ENCODE measurements around the gene LGR4. TPM values are rescaled to one million over a fixed set of nuclear protein-coding genes. Genes with fewer than 3 reads are reported as not detected.

Gene LGR4
- polyA plus RNA-seq, 4 donors: 5.9 to 77.6 (median 15.3) TPM

- H3K27me3 ChIP-seq (ENCODE audit: control insufficient read depth in 3 of 3, insufficient read depth in 3 of 3, low read length in 3 of 3): no peaks in the 10 kb centered on the region
- peaks cover 0 to 3% (median 0%) of the 10 kb centered on the region in 3 donors for H3K36me3 ChIP-seq (ENCODE audit: control insufficient read depth in 3 of 3, insufficient read depth in 2 of 3, low read depth in 1 of 3, low read length in 3 of 3)
- H3K4me3 ChIP-seq (ENCODE audit: low read depth in 1 of 3, low read length in 3 of 3): no peak overlapping the region
- H3K9me3 ChIP-seq (ENCODE audit: control insufficient read depth in 2 of 2, insufficient read depth in 1 of 2, low read depth in 1 of 2, low read length in 1 of 2): no peaks in the 10 kb centered on the region
- no peak overlapping the region for H3K27ac ChIP-seq (ENCODE audit: low read depth in 1 of 3, low read length in 2 of 3)
- H3K4me1 ChIP-seq (ENCODE audit: control insufficient read depth in 3 of 3, insufficient read depth in 2 of 3, low read depth in 1 of 3, low read length in 2 of 3): peaks cover 0 to 12% (median 7%) of the 10 kb centered on the region in 3 donors
- 88 to 96% (median 92%) methylated on average over 2 of the region's 2 CpGs for WGBS, 3 donors
- FAIRE-seq (no peak), DNase-seq (no peak)
Observed at GRCh38 chr11:27403195-27403594, 69.4 kb downstream of the LGR4 start.

DNA sequence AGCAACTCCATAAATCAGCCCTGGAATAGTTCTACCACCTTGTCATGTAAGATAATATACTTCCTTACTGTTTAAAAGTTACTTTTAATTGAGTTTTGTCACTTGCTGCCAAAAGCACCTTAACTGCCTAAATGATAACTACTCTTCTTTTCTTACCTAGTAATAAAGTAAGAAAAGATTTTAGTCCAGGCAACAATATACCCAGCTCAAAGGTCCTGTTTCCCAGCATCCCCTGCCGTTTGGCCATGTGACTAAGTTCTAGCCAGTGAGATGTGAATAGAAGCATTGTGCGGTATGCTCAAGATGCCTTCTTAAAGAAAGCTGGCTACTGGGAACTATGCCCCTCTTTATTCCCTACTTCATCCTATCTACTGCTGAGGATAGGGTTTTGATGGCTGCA lies 70.1 kb downstream of the LGR4 start:
- Histone ChIP-seq H3K4me3 (ENCODE audit: low read depth in 1 of 3, low read length in 3 of 3) (no peak overlapping the region), H3K4me1 (ENCODE audit: control insufficient read depth in 3 of 3, insufficient read depth in 2 of 3, low read depth in 1 of 3, low read length in 2 of 3) (peaks cover 2 to 19% (median 7%) of the 10 kb centered on the region in 3 donors), H3K27ac (ENCODE audit: low read depth in 1 of 3, low read length in 2 of 3) (peak overlapping the region in 1 of 3 donors; percentile 13), H3K27me3 (ENCODE audit: control insufficient read depth in 3 of 3, insufficient read depth in 3 of 3, low read length in 3 of 3) (no peaks in the 10 kb centered on the region), H3K36me3 (ENCODE audit: control insufficient read depth in 3 of 3, insufficient read depth in 2 of 3, low read depth in 1 of 3, low read length in 3 of 3) (peaks cover 0 to 3% (median 0%) of the 10 kb centered on the region in 3 donors), H3K9me3 (ENCODE audit: control insufficient read depth in 2 of 2, insufficient read depth in 1 of 2, low read depth in 1 of 2, low read length in 1 of 2) (no peaks in the 10 kb centered on the region)
- DNase-seq (no peak), FAIRE-seq (no peak)
- WGBS, 3 donors: 85 to 91% (median 86%) methylated on average over 2 of the region's 2 CpGs

GRCh38 chr11:27401833-27402316 lies 70.7 kb downstream of the LGR4 start:
- 63 to 79% (median 79%) methylated on average over 5 of the region's 5 CpGs for WGBS, 3 donors

GRCh38 chr11:27401280-27401832 lies 71.2 kb downstream of the LGR4 start:
- Histone ChIP-seq H3K9me3 (ENCODE audit: control insufficient read depth in 2 of 2, insufficient read depth in 1 of 2, low read depth in 1 of 2, low read length in 1 of 2) (no peaks in the 10 kb centered on the region), H3K4me1 (ENCODE audit: control insufficient read depth in 3 of 3, insufficient read depth in 2 of 3, low read depth in 1 of 3, low read length in 2 of 3) (peaks cover 4 to 30% (median 7%) of the 10 kb centered on the region in 3 donors), H3K27me3 (ENCODE audit: control insufficient read depth in 3 of 3, insufficient read depth in 3 of 3, low read length in 3 of 3) (no peaks in the 10 kb centered on the region), H3K36me3 (ENCODE audit: control insufficient read depth in 3 of 3, insufficient read depth in 2 of 3, low read depth in 1 of 3, low read length in 3 of 3) (peaks cover 0 to 3% (median 0%) of the 10 kb centered on the region in 3 donors), H3K4me3 (ENCODE audit: low read depth in 1 of 3, low read length in 3 of 3) (no peak overlapping the region), H3K27ac (ENCODE audit: low read depth in 1 of 3, low read length in 2 of 3) (no peak overlapping the region)
- DNase-seq: peak in 1 of 2 donors; percentile 62
- 77 to 80% (median 79%) methylated on average over 5 of the region's 5 CpGs for WGBS, 3 donors
- no peak for FAIRE-seq

More at GRCh38 chr11:27401833-27402316, 70.7 kb downstream of the LGR4 start:
- DNase-seq: no peak
- H3K9me3 ChIP-seq (ENCODE audit: control insufficient read depth in 2 of 2, insufficient read depth in 1 of 2, low read depth in 1 of 2, low read length in 1 of 2): no peaks in the 10 kb centered on the region
- no peak overlapping the region for H3K4me3 ChIP-seq (ENCODE audit: low read depth in 1 of 3, low read length in 3 of 3)
- no peak for FAIRE-seq
- peaks cover 0 to 3% (median 0%) of the 10 kb centered on the region in 3 donors for H3K36me3 ChIP-seq (ENCODE audit: control insufficient read depth in 3 of 3, insufficient read depth in 2 of 3, low read depth in 1 of 3, low read length in 3 of 3)
- peak overlapping the region in 1 of 3 donors; percentile 13 for H3K27ac ChIP-seq (ENCODE audit: low read depth in 1 of 3, low read length in 2 of 3)
- no peaks in the 10 kb centered on the region for H3K27me3 ChIP-seq (ENCODE audit: control insufficient read depth in 3 of 3, insufficient read depth in 3 of 3, low read length in 3 of 3)
- H3K4me1 ChIP-seq (ENCODE audit: control insufficient read depth in 3 of 3, insufficient read depth in 2 of 3, low read depth in 1 of 3, low read length in 2 of 3): peaks cover 2 to 25% (median 7%) of the 10 kb centered on the region in 3 donors

- Histone ChIP-seq H3K4me3 (ENCODE audit: low read depth in 1 of 3, low read length in 3 of 3) (no peak overlapping the region), H3K27ac (ENCODE audit: low read depth in 1 of 3, low read length in 2 of 3) (no peak overlapping the region), H3K9me3 (ENCODE audit: control insufficient read depth in 2 of 2, insufficient read depth in 1 of 2, low read depth in 1 of 2, low read length in 1 of 2) (no peaks in the 10 kb centered on the region), H3K4me1 (ENCODE audit: control insufficient read depth in 3 of 3, insufficient read depth in 2 of 3, low read depth in 1 of 3, low read length in 2 of 3) (peaks cover 4 to 50% (median 15%) of the 10 kb centered on the region in 3 donors), H3K27me3 (ENCODE audit: control insufficient read depth in 3 of 3, insufficient read depth in 3 of 3, low read length in 3 of 3) (no peaks in the 10 kb centered on the region), H3K36me3 (ENCODE audit: control insufficient read depth in 3 of 3, insufficient read depth in 2 of 3, low read depth in 1 of 3, low read length in 3 of 3) (peaks cover 0 to 3% (median 0%) of the 10 kb centered on the region in 3 donors)
- 67 to 91% (median 90%) methylated on average over 3 of the region's 3 CpGs for WGBS, 3 donors
- FAIRE-seq: no peak
- DNase-seq: no peak
Observed at GRCh38 chr11:27398400-27398770, 74.2 kb downstream of the LGR4 start.

DNA sequence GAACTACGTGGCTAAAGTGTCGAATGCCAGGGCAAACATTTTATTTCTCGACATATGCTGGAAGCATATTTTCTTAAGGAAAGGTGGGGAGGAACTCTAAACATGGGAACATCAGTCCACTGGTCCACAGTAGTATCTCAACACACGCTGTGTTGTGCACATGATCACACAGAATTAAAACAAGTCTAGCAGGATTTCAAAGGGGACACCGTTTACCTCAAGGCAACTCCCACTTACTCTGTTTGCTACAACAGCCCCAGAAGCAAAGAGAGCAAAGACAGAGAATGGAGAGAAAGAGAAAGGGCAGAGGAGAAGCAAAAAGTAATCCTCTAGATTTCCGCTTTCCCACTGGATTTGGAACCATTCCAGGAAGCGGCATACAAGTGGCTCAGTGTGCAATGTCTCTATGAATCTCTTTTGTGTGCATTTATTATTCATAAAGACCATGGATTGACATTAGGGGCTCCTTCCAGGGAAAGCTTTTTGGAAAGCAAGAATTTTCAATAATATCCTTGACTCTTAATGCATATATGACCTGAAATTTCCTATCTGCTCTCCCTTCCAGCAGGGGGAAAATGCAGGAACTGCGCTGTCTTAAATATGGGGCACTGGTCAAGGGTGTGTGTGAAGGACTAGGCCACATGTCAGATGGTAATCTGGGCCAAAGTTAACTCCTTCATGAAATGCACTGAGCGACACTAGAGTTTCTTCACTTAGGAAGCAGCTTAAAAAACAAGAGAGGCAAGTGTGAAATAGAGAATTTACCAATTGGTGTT lies 74.8 kb downstream of the LGR4 start:
- WGBS, 3 donors: 51 to 70% (median 64%) methylated on average over 9 of the region's 9 CpGs
- peak overlapping the region in 1 of 3 donors; percentile 77 for H3K27ac ChIP-seq (ENCODE audit: low read depth in 1 of 3, low read length in 2 of 3)
- no peak overlapping the region for H3K4me3 ChIP-seq (ENCODE audit: low read depth in 1 of 3, low read length in 3 of 3)
- no peaks in the 10 kb centered on the region for H3K27me3 ChIP-seq (ENCODE audit: control insufficient read depth in 3 of 3, insufficient read depth in 3 of 3, low read length in 3 of 3)
- peaks cover 4 to 54% (median 13%) of the 10 kb centered on the region in 3 donors for H3K4me1 ChIP-seq (ENCODE audit: control insufficient read depth in 3 of 3, insufficient read depth in 2 of 3, low read depth in 1 of 3, low read length in 2 of 3)
- no peaks in the 10 kb centered on the region for H3K9me3 ChIP-seq (ENCODE audit: control insufficient read depth in 2 of 2, insufficient read depth in 1 of 2, low read depth in 1 of 2, low read length in 1 of 2)
- FAIRE-seq: no peak
- no peaks in the 10 kb centered on the region for H3K36me3 ChIP-seq (ENCODE audit: control insufficient read depth in 3 of 3, insufficient read depth in 2 of 3, low read depth in 1 of 3, low read length in 3 of 3)
- peak; percentile 30 to 45 for DNase-seq

GRCh38 chr11:27396259-27396839 lies 76.2 kb downstream of the LGR4 start:
- WGBS, 3 donors: 21 to 55% (median 28%) methylated on average over 3 of the region's 3 CpGs
- Histone ChIP-seq H3K9me3 (ENCODE audit: control insufficient read depth in 2 of 2, insufficient read depth in 1 of 2, low read depth in 1 of 2, low read length in 1 of 2) (no peaks in the 10 kb centered on the region), H3K4me3 (ENCODE audit: low read depth in 1 of 3, low read length in 3 of 3) (peak overlapping the region in 1 of 3 donors; percentile 1), H3K27ac (ENCODE audit: low read depth in 1 of 3, low read length in 2 of 3) (peak overlapping the region; percentile 37 to 77 (median 67)), H3K4me1 (ENCODE audit: control insufficient read depth in 3 of 3, insufficient read depth in 2 of 3, low read depth in 1 of 3, low read length in 2 of 3) (peaks cover 9 to 62% (median 11%) of the 10 kb centered on the region in 3 donors), H3K36me3 (ENCODE audit: control insufficient read depth in 3 of 3, insufficient read depth in 2 of 3, low read depth in 1 of 3, low read length in 3 of 3) (no peaks in the 10 kb centered on the region), H3K27me3 (ENCODE audit: control insufficient read depth in 3 of 3, insufficient read depth in 3 of 3, low read length in 3 of 3) (no peaks in the 10 kb centered on the region)
- no peak for FAIRE-seq
- DNase-seq: no peak

- Histone ChIP-seq H3K27me3 (ENCODE audit: control insufficient read depth in 3 of 3, insufficient read depth in 3 of 3, low read length in 3 of 3) (no peaks in the 10 kb centered on the region), H3K4me1 (ENCODE audit: control insufficient read depth in 3 of 3, insufficient read depth in 2 of 3, low read depth in 1 of 3, low read length in 2 of 3) (peaks cover 9 to 65% (median 11%) of the 10 kb centered on the region in 3 donors), H3K27ac (ENCODE audit: low read depth in 1 of 3, low read length in 2 of 3) (peak overlapping the region; percentile 37 to 77 (median 67)), H3K36me3 (ENCODE audit: control insufficient read depth in 3 of 3, insufficient read depth in 2 of 3, low read depth in 1 of 3, low read length in 3 of 3) (no peaks in the 10 kb centered on the region), H3K9me3 (ENCODE audit: control insufficient read depth in 2 of 2, insufficient read depth in 1 of 2, low read depth in 1 of 2, low read length in 1 of 2) (no peaks in the 10 kb centered on the region), H3K4me3 (ENCODE audit: low read depth in 1 of 3, low read length in 3 of 3) (peak overlapping the region in 2 of 3 donors; percentile 1 to 2)
- WGBS, 3 donors: 12 to 41% (median 27%) methylated on average over 7 of the region's 7 CpGs
- DNase-seq: peak; percentile 89 to 91
- no peak for FAIRE-seq
Observed at GRCh38 chr11:27395556-27396258, 76.9 kb downstream of the LGR4 start.
